HG03342 (cell line): ENCODE data around the gene PAQR8.
"Not testable (repeated sequence)": the region's sequence is repeated elsewhere in the genome, so short reads cannot be mapped to it uniquely, and the experiment has no call there.

Experiments
- ATAC-seq: cut with Tn5 transposase; IDR thresholded peaks from one replicate; pipeline ENCODE4 v1.9.1; 2021; ENCODE audit warnings: mild to moderate bottlenecking, moderate library complexity; ENCODE audit not compliant: unreplicated experiment

The PAQR8 gene

DNA sequence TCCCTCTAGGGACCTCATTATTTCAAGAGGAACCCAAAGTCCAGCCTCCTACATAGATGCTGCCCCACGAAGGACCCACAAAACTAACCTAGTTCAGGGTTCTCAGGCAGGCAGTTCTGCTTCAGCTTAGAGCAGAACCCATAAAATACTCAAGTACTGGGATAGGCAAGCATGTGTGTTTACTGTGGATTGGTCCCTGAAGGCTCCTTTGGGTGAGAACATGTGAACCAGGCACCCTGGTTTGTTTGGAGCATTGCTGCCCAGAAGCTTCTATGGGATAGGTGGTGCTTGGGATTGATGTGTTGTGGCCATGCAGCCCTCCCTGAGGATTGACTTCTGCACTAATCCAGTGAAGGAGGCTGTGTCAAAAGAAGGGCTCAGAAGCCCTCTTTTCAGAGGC lies 43.3 kb downstream of the PAQR8 start:
- no peak for ATAC-seq

DNA sequence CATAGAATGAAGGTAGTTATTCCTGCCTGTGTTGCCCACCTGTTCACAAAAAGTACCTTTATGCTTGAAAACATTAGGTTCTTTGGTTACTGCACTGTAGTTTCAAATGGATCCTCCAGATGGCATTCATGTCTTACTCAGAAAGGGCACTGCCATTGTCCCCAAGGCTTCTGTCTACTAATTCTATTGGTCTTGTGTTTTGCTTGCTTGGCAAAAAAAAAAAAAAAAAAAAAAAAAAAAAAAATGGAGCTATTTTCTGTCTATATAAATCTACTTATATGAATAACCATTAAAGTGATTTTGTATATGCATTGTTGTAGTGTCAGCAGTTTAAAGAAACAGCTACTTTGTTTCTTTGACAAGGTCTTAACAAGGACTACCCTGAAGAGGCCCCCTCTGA lies 45.5 kb downstream of the PAQR8 start:
- ATAC-seq: peak; percentile 76

DNA sequence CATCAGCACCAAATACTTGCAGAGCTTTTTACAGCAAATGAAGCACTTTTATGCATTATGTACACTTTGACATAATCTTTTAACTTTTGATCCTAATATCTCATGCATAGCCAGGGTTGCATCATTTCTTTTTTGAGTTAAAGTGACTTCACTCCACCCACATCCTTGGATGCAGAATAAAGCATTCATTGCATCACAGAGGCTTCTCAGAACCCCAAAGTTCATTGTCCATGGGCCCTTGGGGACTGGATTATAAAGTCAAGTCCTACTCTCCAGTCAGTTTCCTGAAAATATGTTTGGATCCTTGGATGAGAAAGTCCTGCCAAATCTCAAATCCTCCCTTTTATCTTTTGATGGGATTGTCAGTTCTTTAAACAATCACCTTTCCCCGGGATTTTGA lies 47.5 kb downstream of the PAQR8 start:
- no peak for ATAC-seq

DNA sequence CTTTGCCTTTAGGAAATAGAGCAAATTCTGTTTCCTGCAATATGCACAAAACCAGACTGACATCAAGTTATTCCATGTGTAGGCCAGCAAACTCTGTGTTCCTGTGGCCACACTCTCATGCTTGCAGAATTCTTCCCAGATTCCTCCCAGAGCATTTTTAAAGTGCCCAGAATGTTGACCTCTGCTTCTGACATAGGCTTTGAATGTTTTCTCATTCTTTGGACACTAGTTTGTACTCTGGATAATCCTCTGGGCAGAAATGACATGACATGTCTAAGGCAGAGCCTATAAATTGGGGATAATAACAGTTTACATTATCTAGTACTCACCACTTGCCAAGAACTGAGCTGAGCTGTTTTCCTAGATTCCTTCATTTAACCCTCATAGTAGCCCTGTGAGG lies 49.0 kb downstream of the PAQR8 start:
- ATAC-seq: no peak

DNA sequence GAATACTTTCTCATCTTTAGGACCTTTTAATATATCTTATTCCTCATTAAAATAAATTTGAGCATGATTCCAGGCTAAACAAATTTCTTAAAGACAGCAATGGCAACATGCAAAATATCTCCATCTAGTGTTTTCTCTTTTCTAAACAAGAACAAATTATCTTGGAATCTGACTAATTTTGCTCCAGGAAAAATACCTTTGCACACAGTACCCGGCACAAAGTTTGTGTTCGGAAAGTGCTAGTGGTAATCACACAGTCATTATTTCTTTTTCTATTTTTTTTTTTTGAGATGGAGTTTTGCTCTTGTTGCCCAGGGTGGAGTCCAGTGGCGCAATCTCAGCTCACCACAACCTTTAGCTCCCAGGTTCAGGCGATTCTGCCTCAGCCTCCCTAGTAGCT lies 50.0 kb downstream of the PAQR8 start:
- no peak for ATAC-seq

DNA sequence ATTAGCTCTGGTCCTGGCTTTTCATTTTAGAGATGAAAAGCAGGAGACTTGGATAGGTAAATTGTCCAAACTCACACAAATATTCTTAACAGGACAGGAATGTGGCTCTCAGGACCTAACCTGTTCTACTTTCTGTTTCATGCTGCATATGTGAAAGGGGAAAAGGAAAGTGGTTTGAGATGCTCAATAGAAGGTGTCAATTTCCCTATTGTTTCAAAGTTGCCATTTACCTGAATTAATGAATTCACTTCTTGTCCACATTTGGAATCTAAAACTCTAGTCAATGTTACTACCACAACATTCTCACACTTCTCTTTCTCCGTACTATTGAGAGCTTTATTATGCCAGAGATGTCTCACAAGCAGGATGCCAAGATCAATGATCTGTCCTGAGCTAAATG lies 53.4 kb downstream of the PAQR8 start:
- ATAC-seq: no peak

DNA sequence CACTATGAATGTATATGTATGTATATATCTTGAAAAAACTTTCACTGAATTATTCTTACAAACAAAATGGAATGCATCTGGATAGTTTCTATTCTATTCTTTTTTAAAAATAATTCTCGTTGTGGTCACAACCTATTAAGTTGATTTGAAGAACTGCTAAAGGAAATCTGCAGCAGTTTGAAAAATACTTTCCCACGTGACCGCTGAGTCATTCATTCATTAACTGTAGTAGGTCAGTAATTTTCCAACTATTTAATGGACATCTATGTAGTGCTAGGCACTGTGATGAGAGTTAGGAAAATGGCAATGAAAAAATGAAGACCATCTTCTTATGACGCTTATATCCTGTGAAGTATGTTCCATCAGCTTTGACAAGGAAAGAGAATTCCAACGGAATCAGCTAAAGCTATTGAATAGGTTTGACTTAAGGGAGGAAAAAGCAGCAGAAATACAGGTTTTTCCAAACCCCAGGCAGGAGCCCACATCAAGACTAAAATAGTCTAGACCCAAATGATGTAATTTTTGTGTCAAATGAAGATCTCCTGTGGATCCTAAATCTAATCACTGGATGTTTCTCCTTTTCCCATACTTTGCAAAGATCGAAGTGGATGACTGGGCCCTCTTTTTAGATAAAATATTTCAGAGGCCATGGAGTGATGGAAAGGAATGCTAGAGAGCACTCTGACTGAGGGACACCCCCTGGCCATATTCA lies 54.1 kb downstream of the PAQR8 start:
- ATAC-seq: no peak

DNA sequence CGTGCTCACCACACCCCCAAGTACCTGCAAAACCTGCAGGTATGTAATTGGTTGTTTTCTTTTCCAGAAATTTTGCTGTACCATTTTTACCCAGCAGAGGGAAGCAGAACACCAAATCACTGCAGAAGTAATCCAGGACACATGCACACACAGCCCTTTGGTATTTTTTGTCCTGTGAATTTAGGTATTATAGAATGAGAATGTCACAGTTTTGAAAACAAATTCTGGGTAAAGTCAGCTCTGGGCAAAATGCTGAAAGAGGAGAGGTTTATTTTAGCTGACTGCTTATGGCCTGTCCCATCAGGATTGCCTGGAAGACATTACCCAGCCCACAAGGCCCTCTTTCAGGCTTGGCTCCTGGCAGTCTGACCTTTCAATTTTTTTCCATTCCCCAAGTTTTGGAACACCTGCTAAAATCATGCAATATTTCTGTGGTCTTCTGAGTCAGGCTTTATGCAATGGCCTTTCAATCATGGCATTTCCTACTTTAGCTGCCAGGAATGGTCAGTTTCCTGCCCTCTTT lies 54.7 kb downstream of the PAQR8 start:
- ATAC-seq: no peak

DNA sequence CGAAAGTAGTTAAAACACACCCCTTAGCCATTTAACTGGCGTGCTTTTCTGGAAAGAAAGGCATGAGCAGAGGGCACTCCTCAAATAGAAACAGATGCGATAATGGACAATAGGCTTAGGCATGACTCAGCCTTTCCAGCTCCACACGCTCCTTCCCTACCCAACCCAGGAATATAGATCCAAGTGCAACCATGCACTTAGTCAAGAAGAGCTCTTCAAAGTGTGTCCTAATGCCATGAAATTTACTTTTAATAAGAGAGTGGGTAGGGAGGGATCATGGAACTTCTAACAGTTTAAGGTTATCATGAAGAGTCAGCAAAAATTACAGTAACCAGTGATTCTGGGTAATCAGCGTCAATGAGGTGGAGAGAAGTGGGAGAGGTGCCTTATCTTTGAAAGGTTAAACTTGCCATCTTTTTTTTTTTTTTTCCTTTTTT lies 55.7 kb downstream of the PAQR8 start:
- ATAC-seq: no peak

DNA sequence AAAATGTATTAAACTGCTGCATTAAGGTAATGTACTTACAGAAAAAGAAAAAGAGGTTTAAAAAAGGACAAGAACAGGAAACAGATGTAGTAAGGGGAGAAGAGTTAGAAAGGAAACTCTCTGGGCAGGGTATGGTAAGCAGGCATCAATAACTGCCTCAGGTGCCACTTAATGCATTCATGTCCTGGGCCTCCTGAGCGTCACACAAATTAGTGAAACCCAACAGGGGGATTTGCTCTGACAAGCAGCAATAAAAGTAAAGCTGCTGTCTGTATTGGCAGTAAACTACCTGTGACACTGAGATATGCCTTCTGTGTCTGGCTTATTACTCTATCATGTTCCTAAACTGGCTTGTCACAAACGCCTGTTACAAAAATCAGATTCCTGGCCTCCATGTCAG lies 56.7 kb downstream of the PAQR8 start:
- no peak for ATAC-seq

DNA sequence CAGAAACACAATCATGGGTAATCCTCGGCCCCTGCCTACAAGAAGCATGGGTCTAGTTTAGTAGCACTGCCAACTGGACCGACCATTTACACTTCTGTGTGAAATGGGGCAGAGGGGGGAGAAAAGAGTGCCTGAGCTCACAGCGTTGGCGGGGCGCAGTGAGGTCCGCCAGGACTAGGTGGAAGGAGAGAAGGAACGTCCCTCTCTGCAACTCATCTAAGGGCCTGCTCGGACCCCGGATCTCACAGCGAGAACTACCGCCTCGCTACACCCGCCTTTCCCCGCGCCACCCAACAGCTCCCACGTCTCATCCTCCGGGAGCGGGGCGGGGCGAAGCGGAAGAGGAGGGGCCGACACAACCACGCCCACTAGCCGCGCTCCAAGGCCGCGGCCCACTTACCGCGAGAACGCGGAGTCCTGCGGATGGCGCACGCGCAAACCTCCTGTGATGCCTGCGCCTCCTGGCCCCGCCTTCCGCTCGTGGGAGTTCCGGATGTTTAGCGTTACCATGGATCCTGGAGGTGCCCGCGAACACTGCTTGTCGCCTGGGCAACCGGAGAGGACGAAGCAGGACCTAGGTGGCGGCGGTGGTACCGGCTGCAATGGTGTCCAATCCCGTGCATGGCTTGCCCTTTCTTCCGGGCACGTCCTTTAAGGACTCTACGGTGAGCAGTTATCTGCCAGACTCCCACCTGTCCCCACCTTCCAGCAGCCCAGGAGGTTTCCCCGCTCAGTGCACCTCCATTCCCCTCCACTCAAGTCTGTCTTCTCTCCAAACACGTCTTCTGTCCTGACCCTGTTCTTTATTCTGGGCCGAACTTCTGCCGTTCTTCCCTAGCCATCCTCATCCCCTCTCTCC lies 58.1 kb downstream of the PAQR8 start, which contains the start of gene EFHC1:
Gene EFHC1 (plus strand): TSS at position 534 of the 859 bp plus-strand sequence. CDS start 69 bp downstream, at position 603.
- peak; percentile 92 for ATAC-seq

DNA sequence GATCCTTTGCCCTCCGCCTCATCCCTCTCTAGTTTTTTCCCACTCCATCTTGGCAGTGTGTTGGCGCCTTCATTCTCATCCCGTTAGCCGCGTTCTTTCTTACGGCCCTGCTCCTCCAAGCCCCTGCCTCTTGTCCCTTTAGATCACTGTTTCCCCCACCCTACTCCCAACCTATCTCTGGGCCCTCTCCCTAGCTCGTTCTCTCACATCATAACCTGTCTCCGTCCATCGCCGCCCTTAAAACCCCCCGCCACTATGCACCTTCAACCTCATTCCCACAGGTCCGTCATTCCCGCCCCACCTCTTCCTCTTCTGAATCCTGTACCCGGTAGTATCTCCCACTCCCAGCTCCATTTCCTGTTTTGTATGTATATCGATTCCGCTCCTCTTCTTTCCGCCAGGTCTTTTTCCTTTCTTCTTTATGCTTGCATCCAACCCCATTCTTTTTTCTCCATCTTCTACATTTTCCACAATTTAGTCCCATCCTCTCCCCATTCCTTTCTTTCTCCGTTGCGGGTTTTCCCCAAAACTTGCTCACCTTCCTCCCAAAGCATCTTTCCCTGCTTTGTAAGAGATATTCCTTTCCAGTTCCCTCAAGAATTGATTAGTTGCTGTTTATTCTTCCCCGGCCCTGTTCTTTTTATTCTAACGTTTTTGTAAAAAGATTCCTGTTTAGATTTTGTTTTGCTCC lies 58.9 kb downstream of the PAQR8 start:
- ATAC-seq: no peak

DNA sequence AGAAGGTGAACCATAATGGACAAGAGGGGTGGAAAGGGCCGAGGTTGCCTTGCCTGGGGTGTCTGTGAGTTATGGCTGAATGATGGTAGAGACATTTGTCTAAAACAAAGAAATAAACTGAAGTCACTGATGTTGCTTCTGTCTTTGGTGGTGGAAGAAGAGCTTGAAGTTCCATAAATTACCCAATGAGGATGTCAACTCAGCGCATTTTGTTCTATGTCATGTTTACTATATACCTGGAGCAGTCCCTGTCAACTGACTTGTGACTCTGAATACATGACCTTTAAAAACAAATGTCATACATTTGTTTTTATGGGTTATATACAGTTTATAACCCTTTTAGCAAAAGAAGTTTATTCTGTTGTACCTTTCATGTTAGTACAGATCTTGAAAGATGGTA lies 60.2 kb downstream of the PAQR8 start:
- ATAC-seq: no peak

DNA sequence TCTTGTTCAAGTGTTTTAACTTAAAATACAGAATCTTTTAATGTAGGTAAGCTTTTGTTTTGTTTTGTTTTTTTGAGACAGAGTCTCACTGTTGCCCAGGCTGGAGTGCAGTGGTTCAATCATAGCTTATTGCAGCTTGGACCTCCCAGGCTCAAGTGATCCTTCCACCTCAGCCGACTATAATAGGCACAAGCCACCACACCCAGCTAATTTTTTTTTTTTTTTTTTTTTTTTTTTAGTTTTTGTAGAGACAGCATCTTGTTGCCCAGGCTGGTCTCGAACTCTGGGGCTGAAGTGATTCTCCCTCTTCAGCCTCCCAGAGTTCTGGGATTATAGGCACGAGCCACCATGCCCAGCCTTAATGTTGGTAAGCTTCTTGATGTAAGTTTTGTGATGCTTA lies 61.5 kb downstream of the PAQR8 start:
- no peak for ATAC-seq

DNA sequence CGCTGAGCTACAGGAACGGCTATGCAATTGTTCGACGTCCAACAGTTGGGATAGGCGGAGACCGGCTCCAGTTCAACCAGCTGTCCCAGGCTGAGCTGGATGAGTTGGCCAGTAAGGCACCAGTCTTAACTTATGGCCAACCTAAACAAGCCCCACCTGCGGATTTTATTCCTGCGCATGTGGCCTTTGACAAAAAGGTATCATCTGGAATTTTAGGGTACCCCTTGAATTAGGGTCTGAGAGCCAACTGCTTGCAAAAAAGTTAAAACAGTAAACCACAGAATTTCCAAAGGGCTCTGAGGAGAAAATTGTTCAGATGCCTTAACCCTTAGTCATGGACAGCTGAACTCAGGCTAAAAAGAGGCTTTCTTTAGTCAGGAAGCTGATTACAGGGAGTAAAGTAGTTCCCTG lies 62.0 kb downstream of the PAQR8 start:
- no peak for ATAC-seq

DNA sequence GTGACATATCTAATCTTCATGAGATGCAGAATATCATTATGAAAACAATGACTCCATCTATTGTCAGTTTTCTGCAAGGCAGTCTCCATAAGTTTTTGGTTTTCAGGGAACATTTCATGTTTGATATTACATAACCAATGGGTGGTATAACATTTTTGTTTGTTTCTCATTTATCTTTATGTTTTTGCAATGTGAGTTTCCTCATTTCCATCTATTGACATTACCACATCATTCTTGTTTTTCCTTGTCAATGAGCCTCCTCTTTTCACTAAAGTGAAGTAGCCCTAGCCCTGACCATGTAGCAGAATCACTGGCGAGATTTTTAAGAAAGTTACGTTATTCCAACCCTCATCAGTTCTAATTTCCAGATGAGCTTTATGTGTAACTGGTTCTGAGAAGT lies 62.6 kb downstream of the PAQR8 start:
- ATAC-seq: no peak

DNA sequence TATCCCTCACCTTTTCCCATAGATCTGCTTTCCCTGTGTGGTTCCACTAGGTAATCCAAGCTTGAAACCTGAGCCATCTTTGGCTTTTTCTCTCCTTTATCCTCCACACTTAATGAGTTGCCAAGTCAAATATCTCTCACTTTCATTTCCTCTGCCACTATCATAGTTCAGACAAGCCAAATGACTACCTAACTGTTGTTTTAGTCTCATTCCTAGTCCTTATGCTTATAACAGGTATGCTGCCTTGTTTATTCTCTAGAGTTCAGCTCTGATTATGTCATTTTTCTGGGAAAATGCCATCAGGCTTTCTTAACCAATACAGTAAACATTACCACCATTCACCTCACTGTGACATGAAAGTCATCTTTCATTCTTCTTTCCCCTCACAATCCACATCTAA lies 64.7 kb downstream of the PAQR8 start:
- peak; percentile 63 for ATAC-seq

DNA sequence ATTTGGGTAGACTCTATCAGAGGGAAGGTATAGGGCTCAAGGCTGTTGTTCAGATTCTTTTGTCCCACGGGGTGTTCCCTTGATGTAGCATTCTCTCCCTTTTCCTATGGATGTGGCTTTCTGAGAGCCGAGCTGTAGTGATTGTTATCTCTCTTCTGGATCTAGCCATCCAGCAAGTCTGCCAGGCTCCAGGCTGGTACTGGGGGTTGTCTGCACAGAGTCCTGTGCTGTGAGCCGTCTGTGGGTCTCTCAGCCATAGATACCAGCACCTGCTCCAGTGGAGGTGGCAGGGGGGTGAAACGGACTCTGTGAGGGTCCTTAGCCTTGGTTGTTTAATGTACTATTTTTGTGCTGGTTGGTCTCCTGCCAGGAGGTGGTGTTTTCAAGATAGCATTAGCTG lies 71.3 kb downstream of the PAQR8 start:
- not testable (repeated sequence) for ATAC-seq

DNA sequence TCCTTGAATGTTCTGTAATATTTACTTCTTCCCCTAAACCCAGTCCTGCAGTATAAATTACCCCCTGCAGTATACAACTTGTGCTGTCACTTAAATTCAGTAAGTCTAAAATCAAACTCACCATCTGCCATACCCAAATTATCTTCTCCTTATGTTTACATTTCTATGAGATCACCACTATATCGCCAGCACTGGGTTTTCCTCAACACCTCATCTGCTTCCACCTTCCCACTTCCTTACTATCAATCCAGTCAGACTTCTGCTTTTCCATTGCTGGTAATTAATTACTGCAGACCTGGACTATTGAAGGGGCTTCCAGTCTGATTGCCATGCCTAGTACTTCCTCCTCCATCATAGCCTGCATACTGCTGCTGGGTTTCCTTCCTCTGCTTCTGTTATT lies 73.4 kb downstream of the PAQR8 start:
- ATAC-seq: no peak

DNA sequence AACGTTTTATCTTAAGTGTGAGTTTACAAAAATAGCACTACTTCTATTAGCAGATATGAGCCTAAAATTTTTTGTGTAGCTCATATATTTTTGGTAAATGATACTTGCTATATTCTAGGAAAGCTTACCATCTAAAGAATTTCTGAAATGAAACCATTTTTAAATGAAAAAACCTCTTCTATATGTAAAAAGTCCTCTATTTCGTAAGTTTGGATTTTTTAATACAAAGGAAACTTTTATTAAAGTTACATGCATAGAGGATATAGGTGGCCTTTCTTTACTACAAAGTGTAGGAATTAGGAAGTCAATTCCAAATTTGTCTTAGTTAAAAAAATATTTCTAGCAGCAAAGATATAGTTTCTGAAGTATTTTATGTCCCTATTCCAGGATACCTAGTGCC lies 77.0 kb downstream of the PAQR8 start:
- ATAC-seq: no peak

DNA sequence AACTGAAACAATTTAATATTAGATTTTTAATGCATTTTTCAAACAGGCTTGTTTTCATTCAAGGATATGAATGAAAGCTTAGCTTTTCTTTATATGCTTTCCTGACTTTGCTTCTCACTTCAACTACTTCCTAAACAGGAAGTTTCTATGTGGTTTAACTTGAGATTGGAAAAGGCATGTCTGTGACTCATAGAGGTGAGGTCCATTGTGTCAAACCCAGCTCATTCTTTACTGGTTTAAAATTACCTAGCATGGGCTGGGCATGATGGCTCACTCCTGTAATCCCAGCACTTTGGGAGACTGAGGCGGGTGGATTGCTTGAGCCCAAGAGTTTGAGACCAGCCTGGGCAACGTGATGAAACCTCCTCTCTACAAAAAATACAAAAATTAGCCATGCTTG lies 92.6 kb downstream of the PAQR8 start:
- no peak for ATAC-seq
